CD4-positive, alpha-beta T cell treated with Interleukin-6 for 4 hours (primary cell): ENCODE data around the gene LNP1.
"Not testable (repeated sequence)": the region's sequence is repeated elsewhere in the genome, so short reads cannot be mapped to it uniquely, and the experiment has no call there.

Experiments
- DNase-seq: peaks from one replicate; pipeline ENCODE4 v3.0.0-alpha.2; 2020; ENCODE audit warnings: mixed read lengths

The LNP1 gene

GRCh38 chr3:100437721-100438622 lies 36.6 kb downstream of the LNP1 start:
- no peak for DNase-seq

DNA sequence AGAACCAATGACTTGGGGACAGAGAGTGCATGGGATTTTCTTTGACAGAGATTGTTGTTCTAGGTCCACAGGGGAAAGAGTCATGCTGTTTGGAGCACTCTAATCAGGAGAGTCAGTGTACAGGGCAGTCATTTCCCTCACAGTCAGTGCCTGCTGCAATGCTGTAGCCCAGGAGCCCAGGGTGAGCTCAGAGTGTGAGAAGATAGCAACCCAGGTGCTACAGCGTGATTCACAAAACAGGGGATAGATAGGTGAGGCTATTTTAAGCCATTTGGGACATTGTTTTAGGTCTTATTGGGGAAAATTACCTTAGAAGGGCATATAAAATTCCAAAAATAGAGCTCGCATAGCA lies 37.3 kb downstream of the LNP1 start:
- no peak for DNase-seq

- DNase-seq, result peak; percentile 12
These were observed 39.6 kb downstream of the LNP1 start for GRCh38 chr3:100440895-100441294.

- no peak for DNase-seq
These were observed 42.4 kb downstream of the LNP1 start for GRCh38 chr3:100443690-100444089.

DNA sequence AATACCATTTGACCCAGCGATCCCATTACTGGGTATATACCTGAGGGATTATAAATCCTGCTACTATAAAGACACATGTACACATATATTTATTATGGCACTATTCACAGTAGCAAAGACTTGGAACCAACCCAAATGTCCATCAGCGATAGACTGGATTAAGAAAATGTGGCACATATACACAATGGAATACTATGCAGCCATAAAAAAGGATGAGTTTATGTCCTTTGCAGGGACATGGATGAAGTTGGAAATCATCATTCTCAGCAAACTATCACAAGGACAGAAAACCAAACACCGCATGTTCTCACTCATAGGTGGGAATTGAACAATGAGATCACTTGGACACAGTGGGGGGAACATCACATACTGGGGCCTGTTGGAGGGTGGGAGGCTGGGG lies 45.7 kb downstream of the LNP1 start:
- DNase-seq, result not testable (repeated sequence)

DNA sequence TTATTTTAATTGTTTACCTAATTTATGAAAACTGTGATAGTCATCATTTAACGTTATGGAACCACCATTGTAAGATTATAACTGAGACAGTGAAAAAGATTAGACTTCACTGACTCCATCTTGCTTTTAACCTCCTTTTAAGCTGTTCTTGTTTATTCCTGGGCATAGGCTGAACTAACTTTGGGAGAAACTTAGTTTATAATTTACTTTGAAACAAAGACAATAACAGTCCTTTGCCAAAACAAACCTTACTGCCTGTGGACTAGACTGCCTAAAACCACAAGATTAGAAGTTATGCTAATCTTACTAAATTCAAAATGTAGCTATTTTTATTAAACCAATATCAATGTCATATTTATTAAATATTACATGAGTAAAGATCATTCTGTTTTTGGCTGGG lies 46.7 kb downstream of the LNP1 start:
- DNase-seq, result no peak

DNA sequence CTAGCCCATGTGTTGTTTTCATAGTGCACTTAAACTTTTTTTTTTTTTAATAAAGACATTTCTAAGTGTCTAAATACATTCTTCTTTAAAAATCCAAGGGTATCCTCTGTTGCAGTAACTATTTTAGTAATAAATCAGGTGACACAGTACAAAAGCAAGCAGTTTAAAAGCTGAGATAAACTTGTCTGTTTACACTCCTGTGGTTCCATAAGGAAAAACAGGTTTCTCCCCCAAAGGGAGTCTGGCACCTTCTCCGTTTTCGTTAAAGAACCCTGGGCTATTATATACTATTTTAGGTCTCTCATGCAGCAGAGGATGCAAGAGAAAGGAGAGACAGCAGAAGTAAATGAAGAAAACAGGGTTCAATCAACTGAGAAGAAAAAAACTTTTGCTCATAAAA lies 47.9 kb downstream of the LNP1 start:
- DNase-seq, result no peak

- no peak for DNase-seq
These were observed 53.3 kb downstream of the LNP1 start for GRCh38 chr3:100454677-100455076.

GRCh38 chr3:100455841-100456550 lies 54.7 kb downstream of the LNP1 start:
- no peak for DNase-seq

GRCh38 chr3:100456745-100457144 lies 55.4 kb downstream of the LNP1 start:
- DNase-seq, result no peak

- DNase-seq, result no peak
These were observed 56.5 kb downstream of the LNP1 start for GRCh38 chr3:100457811-100458210.

DNA sequence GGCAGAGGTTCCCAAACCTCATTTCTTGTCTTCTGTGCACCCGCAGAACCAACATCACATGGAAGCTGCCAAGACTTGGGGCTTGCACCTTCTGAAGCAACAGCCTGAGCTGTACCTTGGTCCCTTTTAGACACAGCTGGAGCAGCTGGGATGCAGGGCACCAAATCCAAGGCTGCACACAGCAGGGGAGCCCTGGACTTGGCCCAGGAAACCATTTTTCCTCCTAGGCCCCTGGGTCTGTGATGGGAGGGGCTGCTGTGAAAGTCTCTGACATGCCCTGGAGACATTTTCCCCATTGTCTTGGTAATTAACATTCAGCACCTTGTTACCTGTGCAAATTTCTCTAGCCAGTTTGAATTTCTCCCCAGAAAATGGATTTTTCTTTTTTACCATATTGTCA lies 57.5 kb downstream of the LNP1 start:
- DNase-seq, result no peak

DNA sequence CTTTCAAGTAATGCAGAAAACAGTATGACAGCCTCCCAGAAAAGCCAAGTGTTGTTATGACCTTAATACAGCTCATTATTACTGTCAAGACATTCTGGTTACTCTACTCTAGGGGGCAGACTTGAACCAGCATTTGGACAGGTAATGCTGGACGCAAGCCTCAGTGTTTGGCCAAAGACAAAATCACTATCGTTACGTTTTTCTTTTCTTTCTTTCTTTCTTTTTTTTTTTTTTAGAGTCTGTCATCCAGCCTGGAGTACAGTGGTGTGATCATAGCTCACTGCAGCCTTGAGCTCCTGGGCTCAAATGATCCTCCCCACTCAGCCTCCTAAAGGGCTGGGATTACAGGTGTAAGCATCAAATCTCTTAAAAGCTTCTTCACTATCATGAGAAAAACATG lies 61.7 kb downstream of the LNP1 start:
- DNase-seq, result no peak

DNA sequence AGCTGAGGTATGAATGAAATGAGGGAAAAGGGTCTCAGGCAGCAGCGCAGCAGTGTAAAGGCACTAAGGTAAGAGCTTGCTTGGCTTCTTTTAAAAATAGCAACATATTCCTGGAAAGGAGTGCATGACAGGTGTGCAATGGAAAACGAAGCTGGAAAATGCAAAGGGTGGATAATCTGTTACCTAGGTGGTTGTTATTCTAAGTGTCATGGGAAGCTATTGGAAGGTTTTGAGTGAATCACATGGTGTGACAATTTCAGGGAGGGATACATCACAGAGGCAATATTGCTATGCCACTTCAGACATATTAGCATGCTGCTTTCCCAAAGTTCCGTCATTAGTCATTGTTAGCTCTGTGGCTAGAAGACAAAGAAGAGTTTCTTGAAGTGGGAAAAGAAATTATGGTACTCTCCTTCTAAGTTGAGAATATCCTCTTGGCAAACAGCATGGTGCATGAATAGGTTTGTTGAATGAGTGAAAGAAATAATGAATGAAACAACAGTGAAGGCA lies 62.4 kb downstream of the LNP1 start:
- no peak for DNase-seq

DNA sequence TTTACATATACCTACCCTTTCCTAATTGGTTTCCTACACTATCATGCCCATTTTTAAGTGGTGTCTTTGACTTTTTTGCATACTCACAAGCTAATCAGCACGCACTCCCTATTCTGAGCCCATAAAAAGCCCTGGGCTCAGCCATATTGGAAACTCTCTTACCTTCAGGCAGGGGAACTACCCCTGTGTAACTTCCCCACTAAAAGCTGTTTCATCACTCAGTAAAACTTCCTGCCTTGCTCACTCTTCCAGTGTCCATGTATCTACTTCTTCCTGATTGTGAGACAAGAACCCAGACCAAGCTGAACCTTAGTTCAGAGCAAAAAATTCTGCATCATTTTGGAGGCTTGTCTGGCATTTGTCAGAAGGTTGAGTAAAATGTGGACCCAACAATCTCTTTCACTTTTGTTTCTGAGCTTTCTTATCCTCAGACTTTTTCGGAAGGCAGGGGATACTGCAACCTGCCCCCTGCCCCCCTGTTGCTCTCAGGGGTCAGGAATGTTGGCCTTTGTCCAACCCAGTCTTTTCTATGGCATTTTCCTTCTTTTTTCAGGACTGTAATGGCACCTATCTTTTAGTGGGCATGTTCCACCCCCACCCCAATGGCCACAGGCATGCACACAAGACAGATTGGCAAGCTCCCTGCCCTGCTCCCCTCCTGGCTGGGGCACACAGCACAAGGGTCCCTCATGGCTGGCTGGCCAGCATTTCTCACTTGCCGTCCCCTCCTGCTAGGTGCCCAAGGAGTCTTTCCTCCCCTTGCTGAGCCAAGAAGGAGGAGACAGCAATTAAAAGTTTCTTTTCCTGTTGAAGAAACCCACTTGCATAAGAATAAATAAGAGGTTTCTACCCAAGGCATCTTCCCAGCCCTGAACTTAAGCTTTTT lies 64.8 kb downstream of the LNP1 start:
- DNase-seq, result no peak

DNA sequence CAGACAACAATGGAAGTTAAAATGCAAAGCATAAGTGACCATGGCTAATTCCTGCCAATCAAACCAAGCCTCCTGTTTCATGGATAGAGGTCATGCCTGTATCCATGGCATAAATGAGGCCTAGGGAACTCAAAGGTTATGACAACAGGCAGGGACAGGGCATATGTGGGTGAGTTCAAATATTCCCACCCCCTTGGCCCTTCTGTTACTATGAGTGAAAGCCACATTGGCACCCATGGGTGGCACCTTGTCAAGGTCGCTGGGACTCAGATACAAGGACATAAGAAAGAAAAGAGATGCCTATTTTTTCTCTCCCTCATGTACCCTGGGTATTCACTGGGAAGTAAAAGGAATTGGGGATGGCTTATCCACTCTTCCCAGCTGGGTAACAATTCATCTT lies 65.8 kb downstream of the LNP1 start:
- no peak for DNase-seq

DNA sequence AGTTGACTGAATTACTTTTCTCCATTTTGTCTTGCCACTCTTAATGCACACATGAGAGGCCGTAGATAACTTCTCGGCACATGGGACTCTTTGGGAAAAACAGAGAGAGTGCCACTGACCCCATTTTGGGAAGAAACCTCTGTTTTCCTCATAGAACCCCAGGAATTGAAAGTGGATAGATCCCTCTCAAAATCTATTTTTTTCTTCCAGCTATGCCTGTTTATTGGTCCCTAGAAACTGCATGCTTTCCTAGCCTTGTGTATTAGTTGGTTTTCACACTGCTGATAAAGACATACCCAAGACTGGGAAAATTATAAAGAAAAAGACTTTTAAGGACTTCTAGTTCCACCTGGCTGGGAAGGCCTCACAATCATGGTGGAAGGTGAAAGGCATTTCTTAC lies 67.3 kb downstream of the LNP1 start:
- no peak for DNase-seq

DNA sequence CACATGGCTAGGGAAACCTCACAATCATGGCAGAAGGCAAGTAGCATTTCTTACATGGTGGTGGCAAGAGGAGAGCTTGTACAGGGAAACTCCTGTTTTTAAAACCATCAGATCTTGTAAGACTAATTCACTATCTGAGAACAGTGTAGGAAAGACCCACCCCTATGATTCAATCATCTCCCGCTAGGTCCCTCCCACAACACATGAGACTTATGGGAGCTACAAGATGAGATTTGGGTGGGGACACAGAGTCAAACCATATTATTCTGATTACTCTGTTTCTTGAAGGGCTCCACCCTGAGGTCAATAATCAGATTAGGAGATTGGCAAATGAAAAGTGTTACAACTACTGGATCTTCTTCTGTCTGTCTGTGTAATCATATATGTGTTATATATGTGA lies 69.6 kb downstream of the LNP1 start:
- DNase-seq, result no peak

DNA sequence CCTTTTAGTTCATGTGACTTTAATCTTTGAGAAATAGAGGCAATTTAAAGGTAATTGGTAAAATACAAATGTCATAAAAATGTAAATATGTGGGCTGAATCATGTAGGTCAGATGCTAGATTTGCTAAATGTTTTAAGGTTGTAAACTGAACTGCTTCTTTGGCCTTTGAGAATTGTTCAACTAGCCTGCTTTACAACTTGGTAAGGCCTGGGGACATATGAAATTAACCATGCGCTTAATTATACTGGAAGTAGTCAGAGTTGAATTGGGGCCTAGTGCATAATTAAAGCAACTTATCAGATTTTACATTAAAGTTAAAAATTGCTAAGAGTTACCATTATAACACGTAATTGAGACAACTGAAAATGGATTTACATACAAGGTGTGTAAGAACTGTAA lies 70.1 kb downstream of the LNP1 start:
- DNase-seq, result no peak

DNA sequence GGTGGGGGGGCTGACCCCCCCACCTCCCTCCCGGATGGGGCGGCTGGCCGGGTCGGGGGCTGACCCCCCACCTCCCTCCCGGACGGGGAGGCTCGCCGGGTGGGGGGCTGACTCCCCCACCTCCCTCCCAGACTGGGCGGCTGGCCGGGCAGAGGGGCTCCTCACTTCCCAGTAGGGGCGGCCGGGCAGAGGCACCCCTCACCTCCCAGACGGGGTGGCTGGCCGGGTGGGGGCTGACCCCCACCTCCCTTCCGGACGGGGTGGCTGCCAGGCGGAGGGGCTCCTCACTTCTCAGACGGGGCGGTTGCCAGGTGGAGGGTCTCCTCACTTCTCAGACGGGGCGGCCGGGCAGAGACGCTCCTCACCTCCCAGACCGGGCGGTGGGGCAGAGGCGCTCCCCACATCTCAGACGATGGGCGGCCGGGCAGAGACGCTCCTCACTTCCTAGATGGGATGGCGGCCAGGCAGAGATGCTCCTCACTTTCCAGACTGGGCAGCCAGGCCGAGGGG lies 76.6 kb downstream of the LNP1 start:
- DNase-seq, result not testable (repeated sequence)

DNA sequence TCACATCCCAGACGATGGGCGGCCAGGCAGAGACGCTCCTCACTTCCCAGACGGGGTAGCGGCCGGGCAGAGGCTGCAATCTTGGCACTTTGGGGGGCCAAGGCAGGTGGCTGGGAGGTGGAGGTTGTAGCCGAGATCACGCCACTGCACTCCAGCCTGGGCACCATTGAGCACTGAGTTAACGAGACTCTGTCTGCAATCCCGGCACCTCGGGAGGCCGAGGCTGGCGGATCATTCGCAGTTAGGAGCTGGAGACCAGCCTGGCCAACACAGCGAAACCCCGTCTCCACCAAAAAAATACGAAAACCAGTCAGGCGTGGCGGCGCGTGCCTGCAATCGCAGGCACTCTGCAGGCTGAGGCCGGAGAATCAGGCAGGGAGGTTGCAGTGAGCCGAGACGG lies 77.2 kb downstream of the LNP1 start:
- DNase-seq, result not testable (repeated sequence)

DNA sequence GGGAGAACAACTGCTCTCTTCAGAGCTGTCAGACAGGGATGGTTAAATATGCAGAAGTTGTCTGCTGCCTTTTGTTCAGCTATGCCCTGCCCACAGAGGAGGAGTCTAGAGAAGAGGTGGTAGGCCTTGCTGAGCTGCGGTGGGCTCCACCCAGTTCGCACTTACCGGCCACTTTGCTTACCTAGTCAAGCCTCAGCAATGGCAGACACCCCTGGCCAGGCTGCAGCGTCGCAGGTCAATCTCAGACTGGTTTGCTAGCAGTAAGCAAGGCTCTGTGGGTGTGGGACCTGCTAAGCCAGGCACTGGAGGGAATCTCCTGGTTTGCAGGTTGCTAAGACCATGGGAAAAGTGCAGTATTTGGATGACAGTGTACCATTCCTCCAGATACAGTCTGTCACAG lies 78.7 kb downstream of the LNP1 start:
- no peak for DNase-seq

- DNase-seq, result no peak
These were observed 80.8 kb downstream of the LNP1 start for GRCh38 chr3:100482176-100482575.
